IPS DF 6.9 (cell line): ENCODE results near the gene ROBO4.

ENCODE experiments used
- DNase-seq: peaks from one replicate; pipeline ENCODE4 v3.0.0-alpha.2; 2013; ENCODE audit warnings: low read depth, low spot score
- H3K27ac ChIP-seq: one replicate; pipeline ENCODE4 v1.5.1; 2013; ENCODE audit warnings: low read length, control low read depth
- H3K27me3 ChIP-seq: 2 replicates; pipeline ENCODE4 v1.6.1; 2013; ENCODE audit warnings: mild to moderate bottlenecking, low read length; ENCODE audit not compliant: control insufficient read depth, insufficient read depth
- H3K36me3 ChIP-seq: 2 replicates; pipeline ENCODE4 v1.6.1; 2013; ENCODE audit warnings: low read length; ENCODE audit not compliant: control insufficient read depth, insufficient read depth
- H3K4me1 ChIP-seq: 2 replicates; pipeline ENCODE4 v1.6.1; 2013; ENCODE audit warnings: low read length; ENCODE audit not compliant: control insufficient read depth, insufficient read depth
- H3K4me3 ChIP-seq: 2 replicates; pipeline ENCODE4 v1.5.1; 2013; ENCODE audit warnings: mild to moderate bottlenecking, low read length
- H3K9me3 ChIP-seq: 2 replicates; pipeline ENCODE4 v1.6.1; 2013; ENCODE audit warnings: low read length, inconsistent platforms; ENCODE audit not compliant: control insufficient read depth, insufficient read depth
- WGBS: extraction: QIAGEN DNeasy Blood & Tissue Kit; methylation state at CpG from one replicate; pipeline ENCODE4 v1.1.7; 2013; ENCODE audit warnings: mixed read lengths, missing lambda C conversion rate; ENCODE audit not compliant: insufficient read length, insufficient coverage; 5-methylcytosine and 5-hydroxymethylcytosine counted together

The ROBO4 gene

DNA sequence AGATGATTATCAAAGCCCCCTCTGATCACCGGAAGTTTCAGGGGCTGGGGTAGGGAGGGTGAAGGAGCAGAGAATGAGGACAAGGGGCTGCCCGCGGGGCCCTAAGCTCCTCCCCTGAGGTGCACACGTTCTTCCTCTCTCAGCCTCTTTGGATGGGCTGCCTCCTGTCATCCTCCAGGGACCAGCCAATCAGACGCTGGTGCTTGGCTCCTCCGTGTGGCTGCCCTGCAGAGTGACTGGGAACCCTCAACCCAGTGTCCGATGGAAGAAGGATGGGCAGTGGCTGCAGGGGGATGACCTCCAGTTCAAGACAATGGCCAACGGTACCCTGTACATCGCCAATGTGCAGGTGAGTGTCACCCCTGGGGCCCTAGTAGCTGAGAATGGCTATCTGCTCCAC, 24.9 kb downstream of the ROBO4 start:
- H3K27me3 ChIP-seq: peaks cover 45% of the 10 kb centered on the region
- no peak overlapping the region for H3K4me3 ChIP-seq
- H3K9me3 ChIP-seq: no peaks in the 10 kb centered on the region
- no peak for DNase-seq
- no peaks in the 10 kb centered on the region for H3K36me3 ChIP-seq
- WGBS: no CpG with 5 or more reads among the region's 9 CpGs
- peaks cover 7% of the 10 kb centered on the region for H3K4me1 ChIP-seq
- no peak overlapping the region for H3K27ac ChIP-seq

DNA sequence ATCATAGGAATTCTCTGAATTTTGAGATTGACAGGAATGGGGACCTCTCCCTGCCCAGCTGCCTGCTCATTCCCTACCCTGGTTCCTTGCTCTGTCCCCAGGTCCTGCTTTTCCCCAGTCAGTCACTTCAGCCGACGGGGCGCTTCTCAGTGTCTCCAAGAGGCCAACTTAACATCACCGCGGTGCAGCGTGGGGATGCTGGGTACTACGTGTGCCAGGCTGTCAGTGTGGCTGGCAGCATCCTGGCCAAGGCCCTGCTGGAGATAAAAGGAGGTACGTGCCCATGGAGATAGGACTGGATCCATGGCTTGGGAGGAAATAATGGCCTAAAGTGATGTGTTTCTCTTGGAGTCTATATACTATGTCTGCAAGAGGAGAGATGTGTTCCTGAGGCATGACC, 25.4 kb downstream of the ROBO4 start:
- no CpG with 5 or more reads among the region's 8 CpGs for WGBS
- H3K4me3 ChIP-seq: no peak overlapping the region
- peaks cover 6% of the 10 kb centered on the region for H3K4me1 ChIP-seq
- DNase-seq: no peak
- H3K27me3 ChIP-seq: peaks cover 48% of the 10 kb centered on the region
- H3K27ac ChIP-seq: no peak overlapping the region
- H3K9me3 ChIP-seq: no peaks in the 10 kb centered on the region
- no peaks in the 10 kb centered on the region for H3K36me3 ChIP-seq

DNA sequence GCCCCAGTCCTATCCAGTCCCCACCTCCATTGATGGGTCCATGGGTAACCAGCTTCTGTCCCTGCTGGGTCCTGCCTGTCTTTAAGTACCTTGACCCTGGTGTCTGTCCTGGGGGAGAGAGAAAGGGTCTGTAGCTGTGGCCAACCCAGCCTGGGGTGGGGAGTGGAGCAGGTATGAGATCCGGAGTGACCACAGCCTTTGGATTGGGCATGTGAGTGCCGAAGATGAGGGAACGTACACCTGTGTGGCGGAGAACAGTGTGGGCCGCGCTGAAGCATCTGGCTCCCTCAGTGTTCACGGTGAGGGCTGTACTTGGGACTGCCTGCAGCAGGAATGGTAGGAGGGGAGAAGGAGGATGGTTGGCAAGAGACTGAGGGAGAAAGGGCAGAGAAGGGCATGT, 27.2 kb downstream of the ROBO4 start:
- Histone ChIP-seq H3K9me3 (no peaks in the 10 kb centered on the region), H3K27ac (no peak overlapping the region), H3K27me3 (peaks cover 66% of the 10 kb centered on the region), H3K4me1 (peaks cover 6% of the 10 kb centered on the region), H3K36me3 (no peaks in the 10 kb centered on the region), H3K4me3 (no peak overlapping the region)
- WGBS: no CpG with 5 or more reads among the region's 7 CpGs
- DNase-seq: no peak

DNA sequence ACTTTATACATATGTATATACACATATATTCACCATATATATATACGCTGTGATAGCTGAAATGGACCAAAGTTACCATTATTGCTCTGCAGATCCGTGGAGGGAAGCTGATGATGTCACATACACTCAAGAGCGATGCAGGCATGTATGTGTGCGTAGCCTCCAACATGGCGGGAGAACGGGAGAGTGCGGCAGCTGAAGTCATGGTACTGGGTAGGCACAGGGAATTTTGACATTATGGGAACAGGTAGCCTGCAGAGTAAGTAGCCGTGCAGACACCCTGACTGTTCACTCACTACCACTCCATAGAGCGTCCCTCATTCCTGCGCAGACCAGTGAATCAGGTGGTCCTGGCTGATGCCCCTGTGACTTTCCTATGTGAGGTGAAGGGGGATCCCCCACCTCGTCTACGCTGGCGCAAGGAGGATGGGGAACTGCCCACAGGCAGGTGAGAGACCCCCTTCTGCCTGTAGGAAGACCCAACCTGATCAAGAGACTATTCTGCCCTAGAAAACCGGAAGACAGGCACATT, 27.7 kb downstream of the ROBO4 start:
- Histone ChIP-seq H3K9me3 (no peaks in the 10 kb centered on the region), H3K4me3 (no peak overlapping the region), H3K27ac (no peak overlapping the region), H3K27me3 (peaks cover 67% of the 10 kb centered on the region), H3K36me3 (no peaks in the 10 kb centered on the region), H3K4me1 (peaks cover 6% of the 10 kb centered on the region)
- no CpG with 5 or more reads among the region's 14 CpGs for WGBS
- DNase-seq: no peak

DNA sequence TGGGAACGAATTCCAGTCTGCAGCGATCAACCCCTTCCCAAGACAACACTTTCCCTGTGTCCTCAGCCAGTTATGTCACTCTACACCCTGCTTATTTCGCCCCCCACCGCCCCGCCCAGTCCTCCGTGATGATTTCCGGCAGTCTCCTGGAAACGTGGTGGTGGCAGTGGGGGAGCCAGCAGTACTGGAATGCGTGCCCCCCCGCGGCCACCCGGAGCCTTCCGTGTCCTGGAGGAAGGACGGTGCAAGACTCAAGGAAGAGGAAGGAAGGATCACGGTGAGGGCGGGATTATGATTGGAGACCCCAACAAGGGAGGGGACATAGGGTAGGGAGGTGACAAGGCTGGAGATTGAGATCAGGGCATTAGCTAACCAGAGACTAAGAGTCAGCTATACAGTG, 28.3 kb downstream of the ROBO4 start:
- no peaks in the 10 kb centered on the region for H3K9me3 ChIP-seq
- H3K27me3 ChIP-seq: peaks cover 70% of the 10 kb centered on the region
- H3K4me1 ChIP-seq: peaks cover 6% of the 10 kb centered on the region
- no CpG with 5 or more reads among the region's 16 CpGs for WGBS
- H3K36me3 ChIP-seq: no peaks in the 10 kb centered on the region
- no peak overlapping the region for H3K27ac ChIP-seq
- H3K4me3 ChIP-seq: no peak overlapping the region
- no peak for DNase-seq

DNA sequence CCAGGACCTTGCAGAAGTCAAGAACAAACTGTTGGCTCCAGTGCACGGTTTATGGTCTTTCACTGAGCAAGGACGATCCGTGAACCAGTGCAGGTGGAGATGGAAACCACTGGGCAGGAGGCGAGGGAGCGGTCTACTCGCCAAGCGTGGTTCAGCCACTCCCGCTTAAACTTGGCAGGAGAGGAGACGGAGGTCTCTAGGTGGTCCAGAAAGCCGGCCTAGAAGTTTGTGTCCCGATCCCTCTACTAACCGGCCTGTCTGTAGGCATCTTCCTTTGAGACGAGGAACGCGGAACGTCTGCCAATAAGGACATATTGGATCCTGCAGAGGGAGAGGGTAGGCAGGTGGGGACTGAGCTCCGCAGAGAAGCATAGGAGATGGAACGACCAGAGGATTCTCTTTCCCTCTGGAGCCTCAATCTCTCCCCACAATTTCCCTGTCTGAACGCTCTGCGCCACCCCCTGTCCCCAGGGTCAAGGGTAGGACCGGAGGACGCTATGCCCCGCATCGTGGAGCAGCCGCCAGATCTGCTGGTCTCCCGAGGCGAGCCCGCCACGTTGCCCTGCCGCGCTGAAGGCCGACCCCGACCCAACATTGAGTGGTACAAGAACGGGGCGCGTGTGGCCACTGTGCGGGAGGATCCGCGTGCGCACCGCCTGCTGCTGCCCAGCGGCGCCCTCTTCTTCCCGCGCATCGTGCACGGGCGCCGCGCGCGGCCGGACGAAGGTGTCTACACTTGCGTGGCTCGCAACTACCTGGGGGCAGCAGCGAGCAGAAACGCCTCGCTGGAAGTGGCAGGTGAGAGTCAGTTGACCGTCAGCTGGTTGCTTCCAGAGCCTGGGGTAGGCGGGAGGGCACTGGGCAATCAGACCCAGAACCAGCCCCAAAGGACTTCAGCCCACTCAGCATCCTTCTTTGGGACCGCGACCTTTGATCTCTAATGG, 29.1 kb downstream of the ROBO4 start:
- peaks cover 77% of the 10 kb centered on the region for H3K27me3 ChIP-seq
- H3K36me3 ChIP-seq: no peaks in the 10 kb centered on the region
- no peaks in the 10 kb centered on the region for H3K9me3 ChIP-seq
- H3K27ac ChIP-seq: no peak overlapping the region
- no peak for DNase-seq
- H3K4me3 ChIP-seq: no peak overlapping the region
- H3K4me1 ChIP-seq: peaks cover 8% of the 10 kb centered on the region
- no CpG with 5 or more reads among the region's 63 CpGs for WGBS

DNA sequence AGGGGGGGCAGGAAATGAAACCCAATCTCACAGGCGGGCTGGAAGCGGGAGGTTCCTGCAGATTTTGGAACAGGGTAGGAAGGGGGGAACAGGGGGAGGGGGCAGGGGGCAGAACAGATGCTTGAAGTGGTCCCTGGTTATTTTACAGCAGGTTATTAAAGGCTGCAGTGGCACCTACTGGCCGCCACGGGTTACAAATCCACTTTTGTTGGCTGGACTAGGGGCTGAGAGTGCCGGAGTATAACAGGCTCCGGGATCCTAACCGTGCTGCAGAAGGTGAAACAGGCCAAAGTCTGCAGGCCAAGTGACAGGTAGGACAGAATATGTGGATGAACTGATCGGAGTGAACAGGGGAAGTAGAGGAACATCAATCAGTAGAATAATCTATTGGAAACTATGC, 30.0 kb downstream of the ROBO4 start:
- no peak for DNase-seq
- H3K9me3 ChIP-seq: no peaks in the 10 kb centered on the region
- H3K4me1 ChIP-seq: peaks cover 8% of the 10 kb centered on the region
- no peak overlapping the region for H3K4me3 ChIP-seq
- no peak overlapping the region for H3K27ac ChIP-seq
- H3K36me3 ChIP-seq: no peaks in the 10 kb centered on the region
- peaks cover 86% of the 10 kb centered on the region for H3K27me3 ChIP-seq
- no CpG with 5 or more reads among the region's 8 CpGs for WGBS

DNA sequence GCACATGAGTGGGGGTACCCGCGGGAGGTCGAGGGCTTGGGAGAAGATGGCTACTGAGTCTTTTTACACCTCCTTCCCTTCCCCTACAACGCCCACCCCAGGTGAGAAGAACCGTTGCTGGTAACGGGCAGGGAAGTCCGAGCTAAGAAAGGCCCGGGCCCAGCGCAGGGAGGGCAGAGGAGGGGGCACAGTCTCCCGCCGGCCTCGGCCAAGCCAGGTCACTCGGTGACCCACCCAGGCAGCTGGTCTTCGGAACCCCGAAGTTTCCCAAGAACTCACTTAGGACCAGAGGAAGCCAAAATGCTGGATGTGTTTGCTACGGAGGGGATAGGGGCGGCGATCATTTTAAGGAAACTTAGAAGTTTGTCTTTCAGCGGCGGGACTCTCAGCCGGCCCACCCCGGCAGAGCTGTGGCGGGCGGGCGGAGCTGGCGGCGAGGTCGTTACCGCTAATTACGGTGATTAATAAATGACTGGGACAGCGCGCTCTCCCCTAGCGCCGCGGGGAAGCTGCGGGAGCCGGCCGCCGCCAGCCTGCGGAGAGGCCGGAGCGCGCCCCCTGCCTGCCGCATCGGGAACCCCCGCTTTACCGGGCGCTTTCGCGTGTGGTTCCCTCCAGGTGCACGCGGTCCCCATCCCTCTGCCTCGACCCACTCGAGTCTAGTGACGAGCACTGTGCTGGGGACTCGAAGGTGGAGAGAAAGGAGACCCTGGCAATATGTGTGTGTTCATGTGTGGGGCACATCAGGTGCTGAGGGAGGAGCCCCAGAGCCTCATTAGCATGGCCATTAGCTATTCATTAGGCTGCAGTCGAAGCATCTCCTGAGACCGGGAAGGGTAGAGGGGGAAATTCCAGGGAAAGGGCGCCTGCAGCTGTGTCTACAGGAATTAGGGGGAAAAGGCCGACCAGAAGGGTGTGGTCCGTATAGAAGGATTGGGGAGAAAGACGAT, 31.5 kb downstream of the ROBO4 start:
- no CpG with 5 or more reads among the region's 62 CpGs for WGBS
- no peak overlapping the region for H3K4me3 ChIP-seq
- peaks cover 96% of the 10 kb centered on the region for H3K27me3 ChIP-seq

DNA sequence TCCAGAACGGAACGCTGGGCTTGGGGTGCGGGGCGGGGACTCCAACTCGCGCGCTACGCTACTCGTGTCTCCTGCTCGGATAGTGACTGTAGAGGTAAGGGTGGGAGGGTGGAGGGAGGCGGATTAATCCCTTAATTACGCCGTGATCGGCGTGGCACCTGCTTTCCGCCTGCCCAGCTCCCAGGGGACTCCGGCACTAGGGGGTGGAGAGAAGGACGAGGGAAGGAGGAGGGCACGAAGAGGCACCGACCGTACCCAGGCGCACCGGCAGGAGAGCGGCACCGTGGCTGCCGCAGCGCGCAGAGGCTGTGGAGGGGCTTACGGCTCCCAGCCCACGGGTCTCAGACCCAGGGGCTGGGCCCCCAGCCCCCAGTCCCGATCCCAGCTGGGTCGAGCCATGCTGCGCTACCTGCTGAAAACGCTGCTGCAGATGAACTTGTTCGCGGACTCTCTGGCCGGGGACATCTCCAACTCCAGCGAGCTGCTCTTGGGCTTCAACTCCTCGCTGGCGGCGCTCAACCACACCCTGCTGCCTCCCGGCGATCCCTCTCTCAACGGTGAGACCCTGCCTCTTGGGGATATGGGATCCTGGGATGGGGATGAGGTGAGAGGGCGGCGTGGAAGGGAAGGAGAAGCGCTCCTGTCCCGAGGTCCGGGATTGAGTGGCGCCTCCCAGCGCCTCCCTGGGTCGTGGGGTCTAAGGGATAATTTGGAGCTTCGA, 32.3 kb downstream of the ROBO4 start, which contains the start of gene ROBO3:
TSS of gene ROBO3 (plus strand) at position 252 of the 721 bp plus-strand sequence. CDS start at position 398, 146 bp downstream.
- no CpG with 5 or more reads among the region's 53 CpGs for WGBS
- Histone ChIP-seq H3K9me3 (no peaks in the 10 kb centered on the region), H3K27ac (no peak within 1 kb of the TSS), H3K36me3 (no peaks in the 10 kb centered on the region), H3K27me3 (peaks cover 95% of the 10 kb centered on the region), H3K4me3 (no peak within 1 kb of the TSS), H3K4me1 (peaks cover 8% of the 10 kb centered on the region)
- DNase-seq: no peak

More for the DNA sequence above, 31.5 kb downstream of the ROBO4 start:
- Histone ChIP-seq H3K27ac (no peak overlapping the region), H3K4me1 (peaks cover 8% of the 10 kb centered on the region), H3K9me3 (no peaks in the 10 kb centered on the region), H3K36me3 (no peaks in the 10 kb centered on the region)
- no peak for DNase-seq

DNA sequence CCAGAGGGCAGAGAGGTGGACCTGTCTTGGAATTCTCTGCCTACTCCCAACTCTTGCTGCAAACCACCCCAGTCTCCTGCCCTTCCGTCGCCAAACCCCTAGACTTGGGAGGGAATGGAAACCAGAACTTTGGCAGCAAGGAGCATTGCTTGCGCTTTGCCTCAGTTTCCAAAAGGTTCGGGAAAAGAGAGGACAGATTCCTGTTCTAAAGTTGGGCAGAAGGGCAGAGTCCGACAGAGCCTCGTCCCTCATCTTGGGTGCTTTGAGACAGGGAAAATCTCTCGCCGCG, 32.8 kb downstream of the ROBO4 start:
- peaks cover 90% of the 10 kb centered on the region for H3K27me3 ChIP-seq
- WGBS: no CpG with 5 or more reads among the region's 9 CpGs
- no peak for DNase-seq
- H3K4me1 ChIP-seq: peaks cover 8% of the 10 kb centered on the region
- H3K36me3 ChIP-seq: no peaks in the 10 kb centered on the region
- H3K27ac ChIP-seq: no peak overlapping the region
- H3K4me3 ChIP-seq: no peak overlapping the region
- no peaks in the 10 kb centered on the region for H3K9me3 ChIP-seq
